Liver (tissue), 9 donors: ENCODE data around the gene MMP25. TPM values are rescaled to one million over a fixed set of nuclear protein-coding genes. Genes with fewer than 3 reads are reported as not detected.

ENCODE experiments used
- DNase-seq: peaks from one replicate; pipeline ENCODE4 v3.0.0-alpha.2; 2017; ENCODE audit warnings: low spot score
- H3K27ac ChIP-seq, 2 donors: one replicate each; pipeline ENCODE4 v1.7.0; 2013; ENCODE audit warnings: inconsistent platforms in 2 of 2, low read length in 2 of 2, control low read depth in 1 of 2, low read depth in 1 of 2, mild to moderate bottlenecking in 1 of 2
- H3K27me3 ChIP-seq, 4 donors: one replicate each; pipeline versions ENCODE4 v1.6.1 to v1.7.0; 2013; ENCODE audit warnings: low read length in 3 of 4, inconsistent platforms in 1 of 4, mild to moderate bottlenecking in 1 of 4, moderate library complexity in 1 of 4; ENCODE audit not compliant: control insufficient read depth in 4 of 4, insufficient read depth in 4 of 4
- H3K36me3 ChIP-seq, 4 donors: one replicate each; pipeline versions ENCODE4 v1.6.1 to v1.7.0; 2013; ENCODE audit warnings: low read length in 3 of 4, mild to moderate bottlenecking in 3 of 4, low read depth in 1 of 4, moderate library complexity in 1 of 4; ENCODE audit not compliant: control insufficient read depth in 4 of 4, insufficient read depth in 3 of 4
- H3K4me1 ChIP-seq, 4 donors: one replicate each; pipeline versions ENCODE4 v1.6.1 to v1.7.0; 2013; ENCODE audit warnings: low read length in 3 of 4, mild to moderate bottlenecking in 3 of 4, moderate library complexity in 1 of 4; ENCODE audit not compliant: control insufficient read depth in 4 of 4, insufficient read depth in 4 of 4
- H3K4me3 ChIP-seq, 3 donors: one replicate each; pipeline versions ENCODE4 v1.6.1 to v1.7.0; 2013; ENCODE audit warnings: low read length in 3 of 3, control low read depth in 1 of 3, low read depth in 1 of 3, mild to moderate bottlenecking in 1 of 3
- H3K9ac ChIP-seq, 2 donors: one replicate each; pipeline ENCODE4 v1.7.0; 2013; ENCODE audit warnings: low read length in 2 of 2, mild to moderate bottlenecking in 2 of 2, moderate library complexity in 2 of 2, control low read depth in 1 of 2, low read depth in 1 of 2
- H3K9me3 ChIP-seq, 4 donors: one replicate each; pipeline versions ENCODE4 v1.6.1 to v1.7.0; 2013; ENCODE audit warnings: low read length in 3 of 4; ENCODE audit not compliant: control insufficient read depth in 4 of 4
- EGR1 ChIP-seq, 2 donors: IDR thresholded peaks; 2 replicates each; pipeline ENCODE4 v1.6.1; 2016 to 2018; ENCODE audit warnings: antibody characterized with exemption in 2 of 2, low read depth in 2 of 2
- GABPA ChIP-seq, 2 donors: IDR thresholded peaks in 1 of 2; conservative IDR thresholded peaks in 1 of 2; 2 replicates each; pipeline ENCODE4 v1.6.1; 2016; ENCODE audit warnings: antibody characterized with exemption in 2 of 2, mild to moderate bottlenecking in 1 of 2, moderate library complexity in 1 of 2
- HNF4G ChIP-seq: IDR thresholded peaks from 2 replicates; pipeline ENCODE4 v1.6.1; 2016; ENCODE audit warnings: antibody characterized with exemption
- NR2F2 ChIP-seq: IDR thresholded peaks from 2 replicates; pipeline ENCODE4 v1.6.1; 2016; ENCODE audit warnings: antibody characterized with exemption
- RAD21 ChIP-seq, 2 donors: IDR thresholded peaks; 2 replicates each; pipeline ENCODE4 v1.6.1; 2016; ENCODE audit warnings: antibody characterized with exemption in 2 of 2, mild to moderate bottlenecking in 2 of 2
- RXRA ChIP-seq, 2 donors: IDR thresholded peaks; 2 replicates each; pipeline ENCODE4 v1.6.1; 2017 to 2018; ENCODE audit warnings: antibody characterized with exemption in 2 of 2, mild to moderate bottlenecking in 1 of 2
- SP1 ChIP-seq: IDR thresholded peaks from 2 replicates; pipeline ENCODE4 v1.6.1; 2018; ENCODE audit warnings: antibody characterized with exemption, mild to moderate bottlenecking
- YY1 ChIP-seq: IDR thresholded peaks from 2 replicates; pipeline ENCODE4 v1.6.1; 2016; ENCODE audit warnings: antibody characterized with exemption, mild to moderate bottlenecking
- ZBTB33 ChIP-seq: IDR thresholded peaks from 2 replicates; pipeline ENCODE4 v1.6.1; 2016; ENCODE audit warnings: antibody characterized with exemption
- WGBS: extraction: QIAGEN DNeasy Blood & Tissue Kit; methylation state at CpG from one replicate; pipeline ENCODE4 v1.1.7; 2013; 5-methylcytosine and 5-hydroxymethylcytosine counted together
- polyA plus RNA-seq, 2 donors: library from polyadenylated mRNA; stranded (reverse) in 1 of 2; unstranded in 1 of 2; fragments of 200-250 nt in 1 of 2; fragments of >200 nt in 1 of 2; fragmentation: Nextera tagmentation in 1 of 2; extraction: Ambion mirVana in 1 of 2; gene quantifications; one replicate each; pipeline versions ENCODE4 v1.2.1 to v1.2.3, GENCODE V29; 2013 to 2015
- total RNA-seq, 2 donors: library from RNA; depleted of rRNA; stranded (reverse); fragments of >200 nt; gene quantifications; one replicate each; pipeline ENCODE4 v1.2.3, GENCODE V29; 2014
- TF ChIP-seq, protein P1 (sequence below): IDR thresholded peaks from 2 replicates; pipeline ENCODE4 v1.6.1; 2016; ENCODE audit warnings: antibody characterized with exemption, mild to moderate bottlenecking
- TF ChIP-seq, protein P2 (sequence below): IDR thresholded peaks from 2 replicates; pipeline ENCODE4 v1.6.1; 2016; ENCODE audit warnings: antibody characterized with exemption
- TF ChIP-seq, protein P3 (sequence below): fragments of 150-350 bp; IDR thresholded peaks from 2 replicates; pipeline ENCODE4 v1.5.1; 2017; ENCODE audit warnings: improper control_type of control experiment, low read depth, low read length; ENCODE audit not compliant: missing input control
- donor health status: healthy.
- donor health status: healthy.
- donor health status: healthy.
- donor health status: healthy.
- donor health status: healthy.

The MMP25 gene
- total and polyA plus RNA-seq, 4 donors = 0.47 to 2.7 (median 0.96) TPM

DNA sequence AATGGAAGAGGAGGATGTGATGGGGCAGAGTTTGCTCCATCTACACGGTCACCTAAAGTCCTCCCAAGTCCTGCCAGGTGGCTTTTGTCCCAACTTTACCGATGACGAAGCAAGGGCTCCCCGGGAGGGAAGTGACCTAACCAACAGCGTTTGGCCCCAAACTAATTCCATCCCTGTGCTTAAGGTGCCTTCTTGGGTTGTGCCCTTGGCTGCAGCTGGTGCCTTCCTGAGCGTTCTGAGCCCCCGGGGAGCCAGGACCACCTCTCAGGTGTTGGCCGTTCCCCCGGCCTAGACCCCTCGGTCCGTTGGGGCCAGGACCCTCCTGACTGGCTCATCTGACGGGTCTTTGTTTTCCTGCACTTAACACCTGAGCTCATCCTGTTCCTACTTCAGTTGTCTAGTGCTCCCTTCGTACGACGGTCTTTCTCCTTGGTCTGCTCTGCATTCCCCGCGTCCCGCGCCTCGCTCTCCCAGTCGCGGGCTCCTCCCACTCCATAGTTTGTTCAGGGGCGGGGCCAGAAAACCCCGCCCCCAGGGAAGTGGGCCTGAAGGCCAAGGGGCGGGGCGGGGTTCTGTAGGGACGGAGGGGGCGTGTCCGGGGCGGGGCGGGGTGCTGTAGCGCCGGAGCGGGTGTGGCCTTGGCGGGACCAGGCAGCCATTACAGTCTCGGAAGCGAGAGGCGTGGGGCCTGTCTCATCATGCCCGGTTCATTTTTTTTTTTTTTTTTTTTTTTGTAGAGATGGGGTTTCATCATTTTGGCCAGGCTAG, 53.6 kb downstream of the MMP25 start:
- DNase-seq = peak; percentile 97
- peak overlapping the region in 1 of 3 donors; percentile 33 for H3K4me3 ChIP-seq
- TF ChIP-seq, protein P1, sequence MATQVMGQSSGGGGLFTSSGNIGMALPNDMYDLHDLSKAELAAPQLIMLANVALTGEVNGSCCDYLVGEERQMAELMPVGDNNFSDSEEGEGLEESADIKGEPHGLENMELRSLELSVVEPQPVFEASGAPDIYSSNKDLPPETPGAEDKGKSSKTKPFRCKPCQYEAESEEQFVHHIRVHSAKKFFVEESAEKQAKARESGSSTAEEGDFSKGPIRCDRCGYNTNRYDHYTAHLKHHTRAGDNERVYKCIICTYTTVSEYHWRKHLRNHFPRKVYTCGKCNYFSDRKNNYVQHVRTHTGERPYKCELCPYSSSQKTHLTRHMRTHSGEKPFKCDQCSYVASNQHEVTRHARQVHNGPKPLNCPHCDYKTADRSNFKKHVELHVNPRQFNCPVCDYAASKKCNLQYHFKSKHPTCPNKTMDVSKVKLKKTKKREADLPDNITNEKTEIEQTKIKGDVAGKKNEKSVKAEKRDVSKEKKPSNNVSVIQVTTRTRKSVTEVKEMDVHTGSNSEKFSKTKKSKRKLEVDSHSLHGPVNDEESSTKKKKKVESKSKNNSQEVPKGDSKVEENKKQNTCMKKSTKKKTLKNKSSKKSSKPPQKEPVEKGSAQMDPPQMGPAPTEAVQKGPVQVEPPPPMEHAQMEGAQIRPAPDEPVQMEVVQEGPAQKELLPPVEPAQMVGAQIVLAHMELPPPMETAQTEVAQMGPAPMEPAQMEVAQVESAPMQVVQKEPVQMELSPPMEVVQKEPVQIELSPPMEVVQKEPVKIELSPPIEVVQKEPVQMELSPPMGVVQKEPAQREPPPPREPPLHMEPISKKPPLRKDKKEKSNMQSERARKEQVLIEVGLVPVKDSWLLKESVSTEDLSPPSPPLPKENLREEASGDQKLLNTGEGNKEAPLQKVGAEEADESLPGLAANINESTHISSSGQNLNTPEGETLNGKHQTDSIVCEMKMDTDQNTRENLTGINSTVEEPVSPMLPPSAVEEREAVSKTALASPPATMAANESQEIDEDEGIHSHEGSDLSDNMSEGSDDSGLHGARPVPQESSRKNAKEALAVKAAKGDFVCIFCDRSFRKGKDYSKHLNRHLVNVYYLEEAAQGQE = no peak
- peak in 1 of 2 donors; percentile 45 for TF ChIP-seq GABPA (IDR thresholded peaks at IDR 0.05 in 1 of 2, conservative IDR thresholded peaks at IDR 0.05 in 1 of 2)
- peak; percentile 84 for TF ChIP-seq YY1
- TF ChIP-seq HNF4G = no peak
- TF ChIP-seq SP1 = peak; percentile 64
- TF ChIP-seq RXRA (IDR thresholded peaks at IDR 0.05) = peak; percentile 22 to 33
- TF ChIP-seq NR2F2 = no peak
- no peak for TF ChIP-seq EGR1 (IDR thresholded peaks at IDR 0.05; ENCODE audit: low read depth in 2 of 2)
- TF ChIP-seq, protein P2, sequence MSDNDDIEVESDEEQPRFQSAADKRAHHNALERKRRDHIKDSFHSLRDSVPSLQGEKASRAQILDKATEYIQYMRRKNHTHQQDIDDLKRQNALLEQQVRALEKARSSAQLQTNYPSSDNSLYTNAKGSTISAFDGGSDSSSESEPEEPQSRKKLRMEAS = no peak
- H3K36me3 ChIP-seq = no peaks in the 10 kb centered on the region
- peaks cover 0 to 16% (median 7%) of the 10 kb centered on the region in 4 donors for H3K4me1 ChIP-seq
- no peak overlapping the region for H3K27ac ChIP-seq
- H3K9ac ChIP-seq = no peak overlapping the region
- no peaks in the 10 kb centered on the region for H3K27me3 ChIP-seq
- no peaks in the 10 kb centered on the region for H3K9me3 ChIP-seq
- 5% methylated on average over 39 of the region's 39 CpGs for WGBS

- H3K4me3 ChIP-seq = no peak overlapping the region
- WGBS = 58% methylated on average over 29 of the region's 29 CpGs
- no peaks in the 10 kb centered on the region for H3K27me3 ChIP-seq
- H3K9ac ChIP-seq = no peak overlapping the region
- peaks cover 0 to 20% (median 7%) of the 10 kb centered on the region in 4 donors for H3K4me1 ChIP-seq
- no peak for DNase-seq
- no peaks in the 10 kb centered on the region for H3K36me3 ChIP-seq
- no peaks in the 10 kb centered on the region for H3K9me3 ChIP-seq
- no peak overlapping the region for H3K27ac ChIP-seq
- TF ChIP-seq RAD21 (IDR thresholded peaks at IDR 0.05) (peak in 1 of 2 donors; percentile 51), GABPA (IDR thresholded peaks at IDR 0.05 in 1 of 2, conservative IDR thresholded peaks at IDR 0.05 in 1 of 2) (no peak), ZBTB33 (no peak), EGR1 (IDR thresholded peaks at IDR 0.05; ENCODE audit: low read depth in 2 of 2) (no peak)
- TF ChIP-seq, protein P3, sequence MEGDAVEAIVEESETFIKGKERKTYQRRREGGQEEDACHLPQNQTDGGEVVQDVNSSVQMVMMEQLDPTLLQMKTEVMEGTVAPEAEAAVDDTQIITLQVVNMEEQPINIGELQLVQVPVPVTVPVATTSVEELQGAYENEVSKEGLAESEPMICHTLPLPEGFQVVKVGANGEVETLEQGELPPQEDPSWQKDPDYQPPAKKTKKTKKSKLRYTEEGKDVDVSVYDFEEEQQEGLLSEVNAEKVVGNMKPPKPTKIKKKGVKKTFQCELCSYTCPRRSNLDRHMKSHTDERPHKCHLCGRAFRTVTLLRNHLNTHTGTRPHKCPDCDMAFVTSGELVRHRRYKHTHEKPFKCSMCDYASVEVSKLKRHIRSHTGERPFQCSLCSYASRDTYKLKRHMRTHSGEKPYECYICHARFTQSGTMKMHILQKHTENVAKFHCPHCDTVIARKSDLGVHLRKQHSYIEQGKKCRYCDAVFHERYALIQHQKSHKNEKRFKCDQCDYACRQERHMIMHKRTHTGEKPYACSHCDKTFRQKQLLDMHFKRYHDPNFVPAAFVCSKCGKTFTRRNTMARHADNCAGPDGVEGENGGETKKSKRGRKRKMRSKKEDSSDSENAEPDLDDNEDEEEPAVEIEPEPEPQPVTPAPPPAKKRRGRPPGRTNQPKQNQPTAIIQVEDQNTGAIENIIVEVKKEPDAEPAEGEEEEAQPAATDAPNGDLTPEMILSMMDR = peak; percentile 40
These were observed 54.9 kb downstream of the MMP25 start for GRCh38 chr16:3101018-3101840.
